ENCODE data around the gene PIAS1.
"Not testable (repeated sequence)": the region's sequence is repeated elsewhere in the genome, so short reads cannot be mapped to it uniquely, and the experiment has no call there.

DNA sequence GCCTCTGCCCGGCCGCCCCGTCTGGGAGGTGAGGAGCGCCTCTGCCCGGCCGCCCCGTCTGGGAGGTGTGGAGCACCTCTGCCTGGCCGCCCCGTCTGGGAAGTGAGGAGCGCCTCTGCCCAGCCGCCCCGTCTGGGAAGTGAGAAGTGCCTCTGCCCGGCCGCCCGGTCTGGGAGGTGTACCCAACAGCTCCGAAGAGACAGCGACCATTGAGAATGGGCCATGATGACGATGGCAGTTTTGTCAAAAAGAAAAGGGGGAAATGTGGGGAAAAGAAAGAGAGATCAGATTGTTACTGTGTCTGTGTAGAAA, 168.3 kb downstream of the PIAS1 start:
- TF ChIP-seq, protein P1, sequence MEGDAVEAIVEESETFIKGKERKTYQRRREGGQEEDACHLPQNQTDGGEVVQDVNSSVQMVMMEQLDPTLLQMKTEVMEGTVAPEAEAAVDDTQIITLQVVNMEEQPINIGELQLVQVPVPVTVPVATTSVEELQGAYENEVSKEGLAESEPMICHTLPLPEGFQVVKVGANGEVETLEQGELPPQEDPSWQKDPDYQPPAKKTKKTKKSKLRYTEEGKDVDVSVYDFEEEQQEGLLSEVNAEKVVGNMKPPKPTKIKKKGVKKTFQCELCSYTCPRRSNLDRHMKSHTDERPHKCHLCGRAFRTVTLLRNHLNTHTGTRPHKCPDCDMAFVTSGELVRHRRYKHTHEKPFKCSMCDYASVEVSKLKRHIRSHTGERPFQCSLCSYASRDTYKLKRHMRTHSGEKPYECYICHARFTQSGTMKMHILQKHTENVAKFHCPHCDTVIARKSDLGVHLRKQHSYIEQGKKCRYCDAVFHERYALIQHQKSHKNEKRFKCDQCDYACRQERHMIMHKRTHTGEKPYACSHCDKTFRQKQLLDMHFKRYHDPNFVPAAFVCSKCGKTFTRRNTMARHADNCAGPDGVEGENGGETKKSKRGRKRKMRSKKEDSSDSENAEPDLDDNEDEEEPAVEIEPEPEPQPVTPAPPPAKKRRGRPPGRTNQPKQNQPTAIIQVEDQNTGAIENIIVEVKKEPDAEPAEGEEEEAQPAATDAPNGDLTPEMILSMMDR (IDR thresholded peaks at IDR 0.05) = not testable (repeated sequence)
- not testable (repeated sequence) for TF ChIP-seq POLR2A (IDR thresholded peaks at IDR 0.05)
